ENCODE results near the gene KIR2DL1.
"Not testable (repeated sequence)": the region's sequence is repeated elsewhere in the genome, so short reads cannot be mapped to it uniquely, and the experiment has no call there.

KIR2DL1 gene

DNA sequence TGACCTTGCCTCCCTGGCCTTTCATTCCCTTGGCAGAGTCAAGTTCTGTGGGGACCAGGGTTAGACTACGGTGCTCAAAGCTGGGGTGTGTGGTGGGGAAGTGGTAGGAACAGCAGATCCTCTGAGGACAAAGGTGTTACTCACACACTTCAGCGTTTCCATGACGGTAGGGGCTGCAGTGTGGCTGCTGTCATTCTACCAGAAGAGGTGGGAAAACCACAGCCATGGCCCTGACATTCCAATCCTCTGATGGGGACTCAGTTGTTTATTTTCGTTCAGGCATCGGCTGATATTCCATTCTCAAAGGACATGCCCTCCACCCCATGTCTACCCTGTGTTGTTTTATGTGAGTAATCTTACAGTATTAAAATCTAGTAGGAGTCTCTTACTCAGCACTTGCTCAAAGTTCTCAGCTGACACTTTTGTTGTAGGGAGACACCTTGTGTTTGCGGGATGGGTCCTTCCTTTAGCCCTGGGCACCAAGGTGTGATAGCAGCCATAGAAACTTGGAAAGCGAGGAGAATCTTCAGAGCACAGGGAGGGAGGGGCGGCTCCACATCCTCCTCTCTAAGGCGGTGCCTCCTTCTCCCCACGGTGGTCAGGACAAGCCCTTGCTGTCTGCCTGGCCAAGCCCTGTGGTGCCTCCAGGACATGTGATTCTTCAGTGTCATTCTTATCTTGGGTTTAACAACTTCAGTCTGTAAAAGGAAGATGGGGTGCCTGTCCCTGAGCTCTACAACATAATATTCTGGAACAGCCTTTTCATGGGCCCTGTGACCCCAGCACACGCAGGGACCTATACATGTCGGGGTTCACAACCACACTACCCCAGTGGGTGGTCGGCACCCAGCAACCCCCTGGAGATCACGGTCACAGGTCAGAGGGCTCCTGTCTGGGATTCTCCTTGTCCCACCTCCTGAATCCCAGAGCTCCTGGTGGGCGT is 1.7 kb downstream of the KIR2DL1 start:
- not testable (repeated sequence) for ATAC-seq

DNA sequence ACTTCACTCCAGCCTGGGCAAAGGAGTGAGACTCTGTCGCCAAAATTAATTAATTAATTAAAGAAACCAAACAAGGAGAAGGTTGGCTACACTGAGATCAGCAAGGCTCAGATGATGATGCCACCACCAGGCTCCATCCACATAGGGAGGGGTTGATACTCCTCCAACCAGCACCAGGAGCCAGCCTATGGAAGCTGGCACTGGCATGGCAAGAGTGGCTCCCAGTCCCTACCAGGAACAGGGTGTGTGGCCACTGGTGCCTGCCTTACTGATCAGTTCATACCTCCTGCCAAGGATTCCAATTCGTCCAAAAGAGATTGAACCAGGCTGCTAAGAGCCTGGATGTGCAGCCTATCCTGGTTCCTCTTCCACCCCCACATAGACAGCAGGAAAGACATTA is 3.1 kb downstream of the KIR2DL1 start:
- ATAC-seq = not testable (repeated sequence)

DNA sequence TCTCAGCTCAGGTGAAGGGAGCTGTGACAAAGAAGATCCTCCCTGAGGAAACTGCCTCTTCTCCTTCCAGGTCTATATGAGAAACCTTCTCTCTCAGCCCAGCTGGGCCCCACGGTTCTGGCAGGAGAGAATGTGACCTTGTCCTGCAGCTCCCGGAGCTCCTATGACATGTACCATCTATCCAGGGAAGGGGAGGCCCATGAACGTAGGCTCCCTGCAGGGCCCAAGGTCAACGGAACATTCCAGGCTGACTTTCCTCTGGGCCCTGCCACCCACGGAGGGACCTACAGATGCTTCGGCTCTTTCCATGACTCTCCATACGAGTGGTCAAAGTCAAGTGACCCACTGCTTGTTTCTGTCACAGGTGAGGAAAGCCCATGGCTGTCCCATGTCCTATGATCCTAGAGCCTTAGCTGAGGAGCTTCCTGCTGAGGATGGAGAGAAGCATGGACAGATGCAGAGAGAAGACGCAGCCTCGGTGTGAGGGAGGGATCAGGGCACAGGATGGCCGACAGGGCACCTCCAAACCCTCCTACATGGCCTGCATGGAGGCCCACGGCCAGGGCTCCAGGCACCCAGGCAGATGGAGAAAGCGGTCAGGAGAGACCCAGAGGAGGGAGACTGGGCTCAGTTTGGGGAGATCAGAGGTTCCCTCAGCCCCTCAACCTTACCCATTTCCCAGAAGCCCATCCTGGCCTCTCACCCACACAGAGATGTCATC is 5.7 kb downstream of the KIR2DL1 start:
- not testable (repeated sequence) for ATAC-seq

DNA sequence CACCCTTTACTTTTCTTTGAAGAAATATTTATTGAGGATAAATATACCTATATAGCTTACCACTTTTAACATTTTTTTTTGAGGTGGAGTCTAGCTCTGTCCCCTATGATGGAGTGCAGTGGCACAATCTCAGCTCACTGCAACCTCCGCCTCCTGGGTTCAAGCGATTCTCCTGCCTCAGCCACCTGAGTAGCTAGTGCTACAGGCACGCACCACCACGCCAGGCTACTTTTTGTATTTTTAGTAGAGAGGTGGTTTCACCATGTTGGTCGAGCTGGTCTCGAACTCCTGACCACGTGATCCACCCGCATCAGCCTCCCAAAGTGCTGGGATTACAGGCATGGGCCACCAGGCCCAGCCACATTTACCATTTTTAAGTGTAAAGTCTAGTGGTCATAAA is 6.2 kb downstream of the KIR2DL1 start:
- not testable (repeated sequence) for ATAC-seq

DNA sequence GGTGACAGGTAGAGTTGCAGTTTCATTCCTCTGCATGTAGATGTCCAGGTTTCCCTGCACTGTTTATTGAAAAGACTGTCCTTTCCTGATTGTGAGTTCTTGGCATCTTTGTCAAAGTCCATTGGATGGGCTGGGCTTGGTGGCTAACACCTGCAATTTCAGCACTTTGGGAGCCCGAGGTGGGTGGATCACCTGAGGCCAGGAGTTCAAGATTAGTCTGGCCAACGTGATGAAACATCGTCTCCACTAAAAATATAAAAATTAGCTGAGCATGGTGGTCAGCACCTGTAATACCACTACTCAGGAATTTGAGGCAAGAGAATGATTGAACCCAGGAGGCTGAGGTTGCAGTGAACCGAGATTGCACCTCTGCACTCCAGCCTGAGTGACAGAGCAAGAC is 8.3 kb downstream of the KIR2DL1 start:
- not testable (repeated sequence) for ATAC-seq

DNA sequence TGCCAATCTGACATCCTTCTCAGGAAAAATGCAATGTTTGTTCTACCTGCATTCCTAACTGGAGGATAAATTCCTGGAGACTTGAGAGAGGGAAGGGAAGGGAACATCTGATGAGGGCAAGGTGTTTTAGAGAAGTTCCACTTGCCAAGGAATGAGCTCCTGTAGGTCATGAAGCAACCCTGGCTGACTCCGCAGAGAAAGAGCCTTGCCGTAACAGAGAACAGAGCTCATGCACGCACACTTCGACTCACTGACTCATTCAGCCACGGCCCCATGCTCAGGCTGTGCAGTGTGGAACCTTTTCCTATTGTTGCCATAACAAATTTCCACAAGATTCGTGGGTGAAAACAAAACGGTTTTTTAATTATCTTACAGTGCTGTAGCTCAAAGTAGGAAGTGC is 9.3 kb downstream of the KIR2DL1 start:
- not testable (repeated sequence) for ATAC-seq

DNA sequence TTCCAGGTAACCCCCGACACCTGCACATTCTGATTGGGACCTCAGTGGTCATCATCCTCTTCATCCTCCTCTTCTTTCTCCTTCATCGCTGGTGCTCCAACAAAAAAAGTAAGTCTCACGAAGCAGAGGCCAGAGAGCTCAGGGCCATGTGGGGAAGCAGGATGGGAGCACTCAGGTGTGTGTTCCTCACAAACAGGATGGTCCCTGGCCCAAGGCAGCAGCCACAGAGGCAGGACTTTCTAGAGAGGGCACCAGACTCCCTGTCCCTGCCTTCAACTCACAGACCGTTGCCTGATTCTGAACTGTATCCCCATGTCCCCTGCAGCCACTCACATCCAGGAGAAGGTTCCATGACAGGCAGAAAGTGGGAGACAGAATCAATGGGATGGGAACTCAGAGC is 13.3 kb downstream of the KIR2DL1 start:
- ATAC-seq = not testable (repeated sequence)

DNA sequence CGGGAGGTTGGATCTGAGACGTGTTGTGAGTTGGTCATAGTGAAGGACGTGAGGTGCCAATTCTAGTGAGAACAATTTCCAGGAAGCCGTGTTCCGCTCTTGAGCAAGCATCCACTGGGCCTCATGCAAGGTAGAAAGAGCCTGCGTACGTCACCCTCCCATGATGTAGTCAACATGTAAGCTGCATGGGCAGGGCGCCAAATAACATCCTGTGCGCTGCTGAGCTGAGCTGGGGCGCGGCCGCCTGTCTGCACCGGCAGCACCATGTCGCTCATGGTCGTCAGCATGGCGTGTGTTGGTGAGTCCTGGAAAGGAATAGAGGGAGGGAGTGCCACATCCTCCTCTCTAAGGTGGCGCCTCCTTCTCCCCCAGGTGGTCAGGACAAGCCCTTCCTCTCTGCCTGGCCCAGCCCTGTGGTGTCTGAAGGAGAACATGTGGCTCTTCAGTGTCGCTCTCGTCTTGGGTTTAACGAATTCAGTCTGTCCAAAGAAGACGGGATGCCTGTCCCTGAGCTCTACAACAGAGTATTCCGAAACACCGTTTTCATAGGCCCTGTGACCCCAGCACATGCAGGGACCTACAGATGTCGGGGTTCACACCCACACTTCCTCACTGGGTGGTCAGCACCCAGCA is 16.6 kb downstream of the KIR2DL1 start:
- not testable (repeated sequence) for ATAC-seq

DNA sequence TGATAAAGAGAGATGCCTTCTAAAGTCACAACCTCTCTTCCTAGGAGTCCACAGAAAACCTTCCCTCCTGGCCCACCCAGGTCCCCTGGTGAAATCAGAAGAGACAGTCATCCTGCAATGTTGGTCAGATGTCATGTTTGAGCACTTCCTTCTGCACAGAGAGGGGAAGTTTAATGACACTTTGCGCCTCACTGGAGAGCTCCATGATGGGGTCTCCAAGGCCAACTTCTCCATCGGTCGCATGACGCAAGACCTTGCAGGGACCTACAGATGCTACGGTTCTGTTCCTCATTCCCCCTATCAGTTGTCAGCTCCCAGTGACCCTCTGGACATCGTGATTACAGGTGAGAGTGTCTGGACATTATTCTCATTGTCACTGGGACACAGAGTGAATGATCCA is 18.6 kb downstream of the KIR2DL1 start:
- ATAC-seq = not testable (repeated sequence)

DNA sequence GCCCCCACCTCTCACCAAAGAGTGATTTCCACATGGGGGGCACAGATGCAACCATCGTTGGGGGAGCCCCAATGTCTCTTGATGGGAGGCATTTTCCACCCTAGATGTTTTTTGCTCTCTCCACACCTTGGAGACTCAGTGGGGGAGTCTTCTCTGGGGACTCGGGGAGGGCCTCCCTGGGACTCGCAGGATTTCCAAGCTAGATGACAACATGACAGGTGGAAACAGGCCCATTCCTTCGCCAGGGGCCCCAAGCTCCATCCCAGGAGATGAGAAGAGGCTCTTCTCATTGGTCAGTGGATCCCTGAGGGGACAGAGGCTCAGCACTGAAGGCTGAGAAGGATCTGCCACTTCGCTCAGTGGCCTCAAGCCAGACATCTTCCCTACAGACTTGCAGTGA is 21.1 kb downstream of the KIR2DL1 start:
- no peak for TF ChIP-seq ISL1 (CRISPR knock-in tag; IDR thresholded peaks at IDR 0.05)
- no peak for ATAC-seq

DNA sequence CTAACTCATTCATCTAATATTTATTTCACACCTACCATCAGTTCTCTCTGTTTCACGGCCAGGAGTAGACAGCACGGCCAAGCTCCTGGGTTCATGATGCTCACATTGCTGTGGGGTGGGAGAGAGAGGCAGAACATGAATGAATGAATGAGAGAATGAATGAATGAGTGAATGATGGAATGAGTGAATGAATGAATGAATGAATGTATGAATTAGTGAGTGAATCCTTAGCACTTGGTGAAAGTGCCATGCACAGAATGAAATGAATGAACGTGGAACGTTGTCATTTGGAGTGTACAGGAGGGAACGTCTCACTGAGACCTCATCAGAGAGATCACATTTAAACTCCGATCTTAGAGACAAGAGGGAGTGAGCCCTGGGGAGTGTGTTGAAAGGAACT is 21.9 kb downstream of the KIR2DL1 start:
- ATAC-seq = no peak
- TF ChIP-seq, protein P1, sequence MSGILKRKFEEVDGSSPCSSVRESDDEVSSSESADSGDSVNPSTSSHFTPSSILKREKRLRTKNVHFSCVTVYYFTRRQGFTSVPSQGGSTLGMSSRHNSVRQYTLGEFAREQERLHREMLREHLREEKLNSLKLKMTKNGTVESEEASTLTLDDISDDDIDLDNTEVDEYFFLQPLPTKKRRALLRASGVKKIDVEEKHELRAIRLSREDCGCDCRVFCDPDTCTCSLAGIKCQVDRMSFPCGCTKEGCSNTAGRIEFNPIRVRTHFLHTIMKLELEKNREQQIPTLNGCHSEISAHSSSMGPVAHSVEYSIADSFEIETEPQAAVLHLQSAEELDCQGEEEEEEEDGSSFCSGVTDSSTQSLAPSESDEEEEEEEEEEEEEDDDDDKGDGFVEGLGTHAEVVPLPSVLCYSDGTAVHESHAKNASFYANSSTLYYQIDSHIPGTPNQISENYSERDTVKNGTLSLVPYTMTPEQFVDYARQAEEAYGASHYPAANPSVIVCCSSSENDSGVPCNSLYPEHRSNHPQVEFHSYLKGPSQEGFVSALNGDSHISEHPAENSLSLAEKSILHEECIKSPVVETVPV (CRISPR knock-in tag; IDR thresholded peaks at IDR 0.05) = no peak
- no peak for TF ChIP-seq TOX (CRISPR knock-in tag; IDR thresholded peaks at IDR 0.05; ENCODE audit: borderline replicate concordance)
- TF ChIP-seq ZNF8 (CRISPR knock-in tag; IDR thresholded peaks at IDR 0.05) = no peak
- TF ChIP-seq ZNF70 (CRISPR knock-in tag; IDR thresholded peaks at IDR 0.05) = no peak
- TF ChIP-seq, protein P2, sequence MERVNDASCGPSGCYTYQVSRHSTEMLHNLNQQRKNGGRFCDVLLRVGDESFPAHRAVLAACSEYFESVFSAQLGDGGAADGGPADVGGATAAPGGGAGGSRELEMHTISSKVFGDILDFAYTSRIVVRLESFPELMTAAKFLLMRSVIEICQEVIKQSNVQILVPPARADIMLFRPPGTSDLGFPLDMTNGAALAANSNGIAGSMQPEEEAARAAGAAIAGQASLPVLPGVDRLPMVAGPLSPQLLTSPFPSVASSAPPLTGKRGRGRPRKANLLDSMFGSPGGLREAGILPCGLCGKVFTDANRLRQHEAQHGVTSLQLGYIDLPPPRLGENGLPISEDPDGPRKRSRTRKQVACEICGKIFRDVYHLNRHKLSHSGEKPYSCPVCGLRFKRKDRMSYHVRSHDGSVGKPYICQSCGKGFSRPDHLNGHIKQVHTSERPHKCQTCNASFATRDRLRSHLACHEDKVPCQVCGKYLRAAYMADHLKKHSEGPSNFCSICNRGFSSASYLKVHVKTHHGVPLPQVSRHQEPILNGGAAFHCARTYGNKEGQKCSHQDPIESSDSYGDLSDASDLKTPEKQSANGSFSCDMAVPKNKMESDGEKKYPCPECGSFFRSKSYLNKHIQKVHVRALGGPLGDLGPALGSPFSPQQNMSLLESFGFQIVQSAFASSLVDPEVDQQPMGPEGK (CRISPR knock-in tag; IDR thresholded peaks at IDR 0.05; ENCODE audit: borderline replicate concordance) = no peak
- no peak for TF ChIP-seq ZFP3 (CRISPR knock-in tag; IDR thresholded peaks at IDR 0.05)
- TF ChIP-seq BACH2 (CRISPR knock-in tag; IDR thresholded peaks at IDR 0.05; ENCODE audit: borderline replicate concordance) = no peak
- no peak for TF ChIP-seq ZFP30 (CRISPR knock-in tag; IDR thresholded peaks at IDR 0.05)
- TF ChIP-seq, protein P3, sequence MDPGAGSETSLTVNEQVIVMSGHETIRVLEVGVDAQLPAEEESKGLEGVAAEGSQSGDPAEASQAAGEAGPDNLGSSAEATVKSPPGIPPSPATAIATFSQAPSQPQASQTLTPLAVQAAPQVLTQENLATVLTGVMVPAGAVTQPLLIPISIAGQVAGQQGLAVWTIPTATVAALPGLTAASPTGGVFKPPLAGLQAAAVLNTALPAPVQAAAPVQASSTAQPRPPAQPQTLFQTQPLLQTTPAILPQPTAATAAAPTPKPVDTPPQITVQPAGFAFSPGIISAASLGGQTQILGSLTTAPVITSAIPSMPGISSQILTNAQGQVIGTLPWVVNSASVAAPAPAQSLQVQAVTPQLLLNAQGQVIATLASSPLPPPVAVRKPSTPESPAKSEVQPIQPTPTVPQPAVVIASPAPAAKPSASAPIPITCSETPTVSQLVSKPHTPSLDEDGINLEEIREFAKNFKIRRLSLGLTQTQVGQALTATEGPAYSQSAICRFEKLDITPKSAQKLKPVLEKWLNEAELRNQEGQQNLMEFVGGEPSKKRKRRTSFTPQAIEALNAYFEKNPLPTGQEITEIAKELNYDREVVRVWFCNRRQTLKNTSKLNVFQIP (CRISPR knock-in tag; IDR thresholded peaks at IDR 0.05; ENCODE audit: borderline replicate concordance, low read depth) = no peak
- TF ChIP-seq RARB (CRISPR knock-in tag; IDR thresholded peaks at IDR 0.05) = no peak
- no peak for TF ChIP-seq CSDC2 (CRISPR knock-in tag; IDR thresholded peaks at IDR 0.05)
- TF ChIP-seq GLIS3 (CRISPR knock-in tag; IDR thresholded peaks at IDR 0.05) = no peak
- TF ChIP-seq ESRRG (CRISPR knock-in tag; IDR thresholded peaks at IDR 0.05) = no peak
- no peak for TF ChIP-seq ZNF565 (CRISPR knock-in tag; conservative IDR thresholded peaks at IDR 0.05; ENCODE audit: low read depth)
- TF ChIP-seq, protein P4, sequence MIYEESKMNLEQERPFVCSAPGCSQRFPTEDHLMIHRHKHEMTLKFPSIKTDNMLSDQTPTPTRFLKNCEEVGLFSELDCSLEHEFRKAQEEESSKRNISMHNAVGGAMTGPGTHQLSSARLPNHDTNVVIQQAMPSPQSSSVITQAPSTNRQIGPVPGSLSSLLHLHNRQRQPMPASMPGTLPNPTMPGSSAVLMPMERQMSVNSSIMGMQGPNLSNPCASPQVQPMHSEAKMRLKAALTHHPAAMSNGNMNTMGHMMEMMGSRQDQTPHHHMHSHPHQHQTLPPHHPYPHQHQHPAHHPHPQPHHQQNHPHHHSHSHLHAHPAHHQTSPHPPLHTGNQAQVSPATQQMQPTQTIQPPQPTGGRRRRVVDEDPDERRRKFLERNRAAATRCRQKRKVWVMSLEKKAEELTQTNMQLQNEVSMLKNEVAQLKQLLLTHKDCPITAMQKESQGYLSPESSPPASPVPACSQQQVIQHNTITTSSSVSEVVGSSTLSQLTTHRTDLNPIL (CRISPR knock-in tag; IDR thresholded peaks at IDR 0.05; ENCODE audit: low read depth) = no peak
- TF ChIP-seq SNAI2 (CRISPR knock-in tag; IDR thresholded peaks at IDR 0.05) = no peak
- TF ChIP-seq OSR1 (CRISPR knock-in tag; IDR thresholded peaks at IDR 0.05) = no peak
